NCI-H2107 treated with DMSO at 0.1 percent for 48 hours (cell line): Measurements from ENCODE around the gene SLC1A2.

ENCODE experiments used
- DNase-seq: peaks from one replicate; lab custom pipeline; 2025; ENCODE audit not compliant: unreplicated experiment; lab: John Stamatoyannopoulos, UW

The SLC1A2 gene

GRCh38 chr11:35247863-35248262, 171.5 kb downstream of the SLC1A2 start:
- DNase-seq = no peak

DNA sequence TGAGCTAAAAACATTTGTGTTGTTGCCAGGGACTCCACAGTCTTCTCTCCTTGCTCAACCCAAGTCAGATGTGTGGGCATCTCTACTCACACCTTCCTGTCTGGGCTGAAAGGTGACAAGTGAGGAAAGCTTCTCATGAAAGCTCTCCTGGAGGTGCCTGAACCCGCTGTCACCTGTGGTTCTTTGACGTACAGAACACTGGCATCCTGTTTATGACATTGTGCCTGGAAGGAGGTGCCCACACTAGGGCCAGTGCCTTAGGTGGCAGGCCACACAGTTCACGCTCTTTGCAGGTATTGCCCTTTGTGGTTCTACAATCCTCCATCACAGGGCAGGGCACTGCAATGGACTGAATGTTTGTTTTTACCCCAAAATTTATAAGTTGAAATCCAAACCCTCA, 171.9 kb downstream of the SLC1A2 start:
- DNase-seq = no peak

- no peak for DNase-seq
These were observed 172.6 kb downstream of the SLC1A2 start for GRCh38 chr11:35246745-35247144.

- DNase-seq = no peak
These were observed 173.6 kb downstream of the SLC1A2 start for GRCh38 chr11:35245786-35246185.

DNA sequence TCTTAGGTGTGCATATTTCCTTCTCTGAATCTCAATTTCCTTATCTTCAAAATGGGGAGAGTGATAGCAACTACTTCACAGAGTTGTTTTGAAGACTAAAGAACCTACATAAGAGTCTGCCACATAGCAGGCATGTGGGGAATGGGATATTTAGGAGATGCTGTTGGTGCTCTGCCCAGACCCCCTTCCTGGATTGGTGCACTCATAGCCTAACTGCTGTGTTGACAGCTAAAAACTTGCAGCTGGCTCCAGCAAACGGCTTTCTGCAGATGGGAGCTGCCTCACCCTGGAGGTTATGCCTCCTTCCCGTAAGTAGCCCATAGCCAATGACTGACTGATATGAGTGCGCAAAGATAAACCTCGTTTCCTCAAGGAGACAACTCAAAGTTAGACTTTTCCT, 174.3 kb downstream of the SLC1A2 start:
- no peak for DNase-seq

GRCh38 chr11:35243774-35244173, 175.6 kb downstream of the SLC1A2 start:
- no peak for DNase-seq

GRCh38 chr11:35242412-35243242, 176.7 kb downstream of the SLC1A2 start:
- no peak for DNase-seq

GRCh38 chr11:35241531-35241930, 177.8 kb downstream of the SLC1A2 start:
- no peak for DNase-seq

DNA sequence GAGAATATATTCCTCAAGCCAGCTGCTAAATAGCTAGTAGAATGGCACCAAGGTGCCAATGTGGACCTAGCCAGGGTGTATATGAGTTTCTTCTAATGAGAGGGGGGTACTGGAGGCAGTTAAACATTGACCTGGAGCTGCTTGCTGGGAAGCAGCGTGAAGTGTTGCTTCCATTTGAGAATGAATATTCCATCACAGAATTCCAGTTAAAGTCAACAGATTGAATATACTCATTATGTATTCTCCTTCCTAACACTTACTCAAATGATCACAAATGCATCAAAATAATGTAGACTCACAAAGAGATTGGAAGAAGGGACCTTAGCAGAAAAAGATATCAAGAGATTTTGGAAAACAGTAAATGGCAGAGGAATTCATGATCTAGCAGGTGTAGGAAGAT, 178.3 kb downstream of the SLC1A2 start:
- no peak for DNase-seq

DNA sequence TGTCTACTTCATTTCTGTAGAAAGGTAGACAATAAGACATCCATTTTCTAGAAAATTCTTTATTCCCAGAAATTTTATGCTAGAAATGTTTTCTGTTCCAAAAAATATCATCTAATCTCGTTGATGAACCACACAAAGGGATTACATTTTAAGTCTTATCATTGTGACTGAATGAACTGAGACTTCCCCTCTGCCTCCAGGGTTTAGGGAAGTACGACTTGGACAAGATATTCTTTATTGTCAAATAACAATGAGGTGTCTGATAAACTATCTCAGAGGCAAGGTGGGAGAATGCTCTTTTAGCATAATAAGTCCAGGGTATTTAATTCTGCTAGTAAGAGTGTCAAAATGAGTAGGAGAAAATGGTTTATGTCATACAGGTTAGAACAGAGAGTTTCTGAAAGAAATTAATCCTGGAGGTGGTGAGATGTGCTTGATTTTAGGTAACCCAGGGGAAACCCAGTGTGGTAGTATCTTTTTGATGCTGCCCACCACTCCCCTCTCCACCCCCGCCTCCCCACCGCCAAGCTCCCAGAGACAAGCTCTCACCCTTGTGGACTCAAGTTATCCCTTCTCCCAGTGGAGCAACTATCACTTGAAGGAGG, 179.8 kb downstream of the SLC1A2 start:
- DNase-seq = no peak

GRCh38 chr11:35238882-35239281, 180.5 kb downstream of the SLC1A2 start:
- DNase-seq = no peak

GRCh38 chr11:35237860-35238715, 181.3 kb downstream of the SLC1A2 start:
- DNase-seq = peak; percentile 60

DNA sequence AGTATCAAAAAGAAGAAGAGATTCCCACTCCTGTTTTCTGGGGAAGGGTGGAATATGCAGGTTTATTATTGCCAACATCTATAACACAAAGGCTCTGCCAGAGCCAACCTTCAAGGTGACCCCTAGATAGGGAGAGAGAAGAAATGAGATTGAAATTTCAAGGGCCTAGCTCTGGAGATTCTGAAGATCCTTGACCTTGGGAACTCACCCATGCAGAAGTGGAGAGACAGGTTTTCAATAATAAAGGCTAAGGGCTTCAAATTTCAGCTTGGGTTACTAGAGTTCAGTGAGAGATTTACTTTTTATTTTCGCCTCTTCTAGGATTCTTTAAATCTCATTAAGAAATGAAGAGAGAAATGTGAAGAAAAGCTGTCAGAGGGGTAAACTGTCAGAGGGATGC, 182.0 kb downstream of the SLC1A2 start:
- DNase-seq = no peak

- DNase-seq = no peak
These were observed 182.7 kb downstream of the SLC1A2 start for GRCh38 chr11:35236667-35237003.

GRCh38 chr11:35235936-35236666, 183.3 kb downstream of the SLC1A2 start:
- no peak for DNase-seq

GRCh38 chr11:35235498-35235897, 183.9 kb downstream of the SLC1A2 start:
- DNase-seq = no peak

- DNase-seq = no peak
These were observed 184.2 kb downstream of the SLC1A2 start for GRCh38 chr11:35235157-35235468.

- DNase-seq = no peak
These were observed 184.8 kb downstream of the SLC1A2 start for GRCh38 chr11:35234460-35235156.

GRCh38 chr11:35233518-35233917, 185.8 kb downstream of the SLC1A2 start:
- no peak for DNase-seq

- no peak for DNase-seq
These were observed 186.4 kb downstream of the SLC1A2 start for GRCh38 chr11:35232891-35233330.
